Measurements from ENCODE around the gene RAB4A.

- TF ChIP-seq CTCF (IDR thresholded peaks at IDR 0.05) (no peak), POLR2A (IDR thresholded peaks at IDR 0.05) (no peak)
These were observed 26.8 kb upstream of the RAB4A start for GRCh38 chr1:229244091-229244490.

Data from body of pancreas (tissue), 4 donors.